Endometrial microvascular endothelial cells (primary cell): ENCODE measurements around the gene KIF26A. TPM values are rescaled to one million over a fixed set of nuclear protein-coding genes. Genes with fewer than 3 reads are reported as not detected.

Source experiments
- in situ Hi-C: cut with HindIII; loops from 2 replicates; pipeline ENCODE4 v1.10.0; 2017; ENCODE audit warnings: low sequenced_read_pairs, low pct_unique_long_range_greater_than_20kb; ENCODE audit errors: inconsistent ontology term
- total RNA-seq: library from RNA; depleted of rRNA; stranded (reverse); fragments of >200 nt; gene quantifications from one replicate; pipeline ENCODE4 v1.2.3, GENCODE V29; 2015; ENCODE audit errors: inconsistent ontology term

KIF26A gene
- total RNA-seq, 1 donor from 2014 or later: 6.2 TPM

DNA sequence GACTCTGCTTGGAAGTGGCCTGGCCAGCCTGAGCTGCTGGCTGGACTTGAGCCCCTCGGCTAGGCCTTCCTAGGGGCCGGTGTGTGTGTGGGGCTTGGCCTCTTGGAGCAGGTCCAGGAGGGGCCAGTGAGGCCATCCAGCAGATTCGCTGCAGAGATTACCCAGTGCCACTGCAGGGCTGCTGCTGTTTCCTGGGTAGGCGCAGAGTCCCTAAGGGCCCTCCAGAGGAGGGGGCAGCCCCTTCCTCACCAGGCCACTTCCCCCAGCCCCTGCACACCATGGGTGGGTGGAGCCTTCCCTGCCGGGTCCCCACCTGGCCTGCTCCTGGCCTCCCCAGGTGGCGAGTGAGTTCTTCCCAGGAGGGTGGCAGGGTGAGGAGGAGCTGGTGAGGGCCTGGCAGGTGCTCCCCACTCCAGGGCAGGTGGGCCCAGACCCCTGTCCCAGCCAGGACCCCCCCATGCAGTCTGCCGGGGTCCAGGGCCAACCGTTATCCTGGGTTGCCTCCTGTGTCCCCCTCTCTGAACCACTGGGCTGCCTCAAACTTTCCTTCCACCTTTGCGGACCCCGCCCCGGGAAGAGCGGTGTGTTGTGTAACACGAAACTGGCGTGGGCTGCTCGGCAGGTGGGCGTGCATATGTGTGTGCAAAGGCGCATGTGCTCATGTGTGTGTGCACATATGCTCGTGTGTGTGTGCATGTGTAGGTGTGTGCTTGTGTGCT, 27.7 kb upstream of the KIF26A start:
- in situ Hi-C loops: no loop called here

DNA sequence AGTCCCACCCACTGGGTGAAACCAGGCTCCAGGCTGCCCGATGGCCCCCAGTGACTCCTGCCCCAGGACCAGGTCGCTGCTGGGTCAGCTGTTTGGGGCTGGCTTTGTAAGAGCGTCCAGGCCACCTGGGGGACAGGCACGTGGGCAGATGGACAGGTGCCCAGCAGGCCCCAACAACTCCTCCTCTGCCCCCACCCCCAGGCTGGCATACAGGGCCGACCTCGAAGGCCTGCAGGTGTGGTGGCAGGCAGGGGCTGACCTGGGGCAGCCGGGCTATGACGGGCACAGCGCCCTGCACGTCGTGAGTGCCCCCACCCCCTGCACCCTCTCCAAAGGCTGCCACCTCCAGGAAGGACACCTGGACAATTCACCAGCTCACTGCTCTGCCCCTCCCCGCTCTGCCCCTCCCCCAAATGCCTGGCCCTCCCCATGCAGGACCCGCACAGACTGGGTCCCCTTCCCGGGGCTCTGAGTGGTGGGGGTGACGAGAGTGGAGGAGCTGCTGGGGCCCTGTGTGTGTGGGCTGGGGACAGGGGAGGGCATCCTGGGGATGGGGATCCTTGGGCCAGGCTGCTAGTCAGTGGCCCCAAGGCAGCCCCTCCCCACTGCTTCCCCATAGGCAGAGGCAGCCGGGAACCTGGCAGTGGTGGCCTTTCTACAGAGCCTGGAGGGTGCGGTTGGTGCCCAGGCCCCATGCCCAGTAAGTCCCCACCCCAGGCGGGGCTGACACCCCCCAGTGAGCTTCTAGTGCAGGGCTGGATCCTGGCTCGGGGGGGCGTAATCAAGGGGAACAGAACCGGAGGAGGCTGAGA, 26.9 kb upstream of the KIF26A start:
- in situ Hi-C loops: no loop called here

DNA sequence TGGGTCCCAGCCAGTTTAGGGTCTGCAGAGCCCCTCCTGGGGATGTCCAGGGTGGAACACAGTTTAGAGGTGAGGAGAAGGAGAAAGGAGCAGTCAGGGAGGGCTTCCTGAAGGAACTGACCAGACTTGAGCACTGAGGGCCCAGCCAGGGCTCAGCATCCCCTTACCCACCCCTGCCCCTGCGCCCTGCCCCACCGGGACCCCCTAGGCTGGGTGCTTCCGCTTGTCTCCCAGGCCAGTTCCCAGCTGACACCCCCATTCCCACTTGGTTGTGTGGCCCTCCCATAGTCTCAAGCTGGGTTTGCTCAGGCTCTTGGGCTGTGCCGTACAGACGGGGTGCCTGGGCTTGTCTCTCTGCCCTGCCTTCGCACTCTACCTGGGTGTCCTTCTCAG, 26.3 kb upstream of the KIF26A start:
- in situ Hi-C loops: no loop called here

DNA sequence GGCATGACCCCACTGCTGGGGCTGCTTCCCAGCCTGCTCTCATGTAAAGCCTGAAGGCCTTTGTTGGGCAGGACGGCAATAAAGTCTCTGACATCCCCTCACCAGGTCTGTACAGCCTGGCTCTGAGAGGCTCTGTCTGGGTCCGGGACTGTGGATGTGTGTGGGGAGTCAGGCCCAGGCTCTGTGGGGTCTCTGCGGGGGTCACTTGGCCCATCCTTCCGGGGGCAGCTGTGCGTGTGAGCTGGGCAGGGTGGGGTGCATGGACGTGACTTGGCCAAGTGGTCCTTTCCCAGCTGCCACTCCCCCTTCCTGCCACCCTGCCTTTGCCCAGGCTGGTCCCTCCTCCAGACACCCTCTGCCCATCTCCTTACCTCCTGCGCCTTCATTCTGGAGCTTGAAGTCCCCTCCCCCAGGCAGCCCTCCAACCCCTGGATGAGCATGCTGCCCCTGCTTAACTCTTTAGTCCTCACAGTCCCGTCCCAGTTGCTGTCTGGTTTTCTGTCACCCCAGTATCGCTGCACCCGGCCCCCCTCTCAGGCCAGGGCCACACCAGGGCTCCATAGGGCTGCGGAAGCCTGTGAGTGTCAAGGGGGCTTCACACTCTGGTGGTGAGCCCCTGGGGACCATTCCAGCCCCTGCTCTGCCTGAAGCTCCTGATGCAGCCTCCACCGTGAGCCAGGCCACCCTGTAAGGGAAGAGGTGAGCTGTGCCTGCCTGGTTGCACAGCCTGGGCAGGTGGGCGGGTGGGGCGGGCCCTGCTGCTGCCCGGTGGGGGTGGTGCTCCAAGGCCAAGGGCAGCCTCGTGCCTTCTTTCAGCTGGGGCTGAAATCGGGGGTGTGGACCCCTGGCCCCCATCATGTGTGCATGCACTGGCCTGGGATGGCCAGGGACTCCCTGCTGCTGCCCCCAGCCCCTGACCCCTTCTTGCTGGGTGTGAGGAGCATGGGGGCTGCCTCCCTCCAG, 25.5 kb upstream of the KIF26A start:
- in situ Hi-C loops: no loop called here

DNA sequence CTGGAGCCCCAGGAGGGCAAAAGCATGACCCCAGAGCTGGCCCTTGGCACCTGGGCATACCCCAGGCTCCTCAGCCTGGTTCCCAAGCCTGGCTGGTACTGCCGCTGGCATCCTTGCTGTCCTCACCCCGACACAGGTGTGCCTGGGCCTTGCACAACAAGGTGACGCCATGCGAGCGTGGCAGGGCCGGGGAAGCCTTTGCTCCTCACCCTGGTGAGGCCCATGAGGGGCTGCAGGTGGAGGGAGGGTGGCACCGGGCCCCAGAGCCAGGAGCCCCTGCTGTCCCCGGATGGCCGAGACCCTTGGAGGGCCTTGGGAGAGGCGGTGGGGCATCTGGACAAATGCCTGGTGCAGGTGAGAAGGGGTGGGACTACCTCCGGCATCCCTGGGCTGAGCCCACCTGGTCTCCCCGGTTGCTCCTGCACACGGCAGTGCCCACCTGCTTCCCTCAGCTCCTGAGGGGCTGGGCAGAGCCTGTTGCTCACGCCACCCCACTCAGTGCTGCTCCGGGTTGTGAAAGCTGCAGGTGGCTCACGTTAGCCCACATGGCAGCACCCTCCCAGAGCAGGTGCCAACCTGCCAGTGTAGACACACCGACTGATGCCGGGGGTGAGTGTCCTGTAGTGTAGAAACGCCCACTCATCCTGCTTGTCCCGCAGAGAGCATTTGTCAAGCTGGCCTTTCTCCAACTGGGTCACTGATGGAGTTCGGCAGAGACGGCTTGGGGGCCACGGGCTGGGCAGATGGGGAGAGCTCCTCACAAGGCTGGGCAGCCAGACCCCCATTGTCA, 24.6 kb upstream of the KIF26A start:
- in situ Hi-C loops: no loop called here

DNA sequence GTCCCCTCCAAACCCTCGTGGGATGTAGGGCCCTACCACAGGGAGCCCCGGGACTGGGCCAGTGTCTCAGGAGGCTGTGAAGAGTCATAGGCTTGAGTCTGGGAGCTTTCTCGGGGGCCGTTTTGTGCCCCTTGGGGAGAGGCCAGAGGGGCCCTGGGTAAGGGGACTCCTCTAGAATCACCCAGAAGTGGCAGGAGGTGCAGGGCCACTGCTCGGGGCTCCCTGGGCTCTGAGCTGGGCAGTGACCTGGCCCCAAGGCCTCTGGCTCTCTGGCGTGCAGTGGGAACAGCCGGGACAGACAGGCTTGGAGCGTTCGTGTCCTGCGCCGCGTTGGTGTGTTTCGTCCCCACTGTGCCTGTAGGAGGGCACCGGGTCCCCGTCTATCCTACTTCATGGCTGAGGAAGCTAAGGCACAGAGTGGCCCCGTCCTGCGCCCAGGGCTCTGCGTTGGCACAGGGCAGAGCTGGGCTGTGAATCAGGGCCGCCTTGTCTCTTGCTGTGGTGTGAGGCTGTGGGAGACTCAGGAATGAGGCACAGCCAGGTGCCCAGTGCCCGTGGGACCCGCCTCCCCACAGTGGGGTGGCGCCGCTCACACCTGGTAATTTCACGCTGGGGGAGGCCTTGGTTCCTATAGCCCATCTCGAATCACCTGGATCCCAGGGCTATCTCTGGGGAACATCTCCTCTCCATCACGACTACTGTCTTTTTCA, 23.8 kb upstream of the KIF26A start:
- in situ Hi-C loops: no loop called here

DNA sequence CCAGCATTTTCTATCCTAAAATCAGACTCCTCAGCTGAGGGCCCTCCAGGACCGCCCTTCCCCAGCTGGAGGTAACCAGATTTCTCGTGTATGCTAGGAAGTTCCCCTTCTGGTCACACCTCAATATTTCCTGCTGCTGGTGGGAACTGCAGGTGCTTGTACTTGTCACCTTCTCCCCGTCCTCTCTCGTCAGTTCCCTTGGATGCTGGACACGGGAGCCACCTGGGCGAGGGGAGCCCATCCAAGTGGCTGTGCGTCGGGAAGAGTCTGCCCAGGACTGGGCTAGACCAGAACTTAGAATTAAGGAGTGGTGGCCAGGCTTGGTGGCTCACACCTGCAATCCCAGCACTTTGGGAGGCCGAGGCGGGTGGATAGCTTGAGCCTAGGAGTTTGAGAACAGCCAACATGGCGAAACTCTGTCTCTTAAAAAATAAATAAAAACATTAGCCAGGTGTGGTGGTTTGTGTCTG, 23.2 kb upstream of the KIF26A start:
- in situ Hi-C loops: no loop called here

DNA sequence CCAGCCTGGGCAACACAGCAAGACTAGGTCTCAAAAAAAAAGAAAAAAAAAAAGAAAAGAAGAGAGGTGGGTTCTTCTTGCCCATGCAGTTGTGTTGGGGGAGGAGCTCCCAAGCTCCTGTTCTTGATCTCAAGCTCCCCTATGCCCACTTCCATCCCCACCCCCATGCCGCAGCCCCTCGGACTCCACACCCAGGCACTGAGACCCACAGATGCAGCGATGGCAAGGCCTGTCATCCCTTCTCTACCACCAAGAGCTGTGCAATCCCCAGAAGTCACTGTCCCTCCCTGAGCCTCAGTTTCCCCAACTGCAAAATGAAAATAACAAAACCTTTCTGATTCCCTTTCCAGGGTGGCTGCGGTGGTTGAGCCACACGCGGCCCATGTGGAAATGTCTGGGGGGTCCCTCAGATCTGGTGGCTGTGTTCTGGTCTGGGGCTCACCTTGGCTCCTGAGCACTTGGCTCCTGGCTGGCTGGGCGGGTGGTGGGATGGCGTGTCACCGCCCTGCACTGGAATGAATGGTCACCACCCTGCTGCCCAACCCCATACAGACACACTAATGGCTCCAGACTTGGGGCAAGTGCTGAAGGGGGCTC, 22.6 kb upstream of the KIF26A start:
- in situ Hi-C loops: no loop called here

DNA sequence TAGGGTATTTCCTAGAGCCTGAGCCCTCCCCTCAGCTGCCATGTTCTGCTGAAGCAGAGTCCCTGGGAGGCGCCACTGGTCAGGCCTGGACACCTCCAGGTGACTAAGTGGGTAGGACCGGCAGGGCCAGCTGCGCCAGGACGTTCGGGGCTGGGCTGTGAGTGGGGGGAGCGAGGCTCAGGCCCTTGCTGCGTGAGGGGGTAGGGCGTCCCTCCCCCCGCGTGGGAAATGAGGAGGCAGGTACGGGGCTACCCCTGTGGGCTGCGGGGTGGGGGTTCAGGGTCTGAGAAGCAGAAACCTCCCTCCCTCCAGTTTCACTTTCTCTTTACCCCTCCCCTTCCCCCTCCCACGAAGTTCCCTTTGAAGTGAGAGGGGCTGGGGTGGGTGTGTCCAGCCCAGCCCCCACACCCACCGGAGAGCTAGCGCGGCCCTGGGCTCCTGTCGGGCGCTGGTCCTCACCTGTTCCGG, 22.1 kb upstream of the KIF26A start:
- in situ Hi-C loops: no loop called here

DNA sequence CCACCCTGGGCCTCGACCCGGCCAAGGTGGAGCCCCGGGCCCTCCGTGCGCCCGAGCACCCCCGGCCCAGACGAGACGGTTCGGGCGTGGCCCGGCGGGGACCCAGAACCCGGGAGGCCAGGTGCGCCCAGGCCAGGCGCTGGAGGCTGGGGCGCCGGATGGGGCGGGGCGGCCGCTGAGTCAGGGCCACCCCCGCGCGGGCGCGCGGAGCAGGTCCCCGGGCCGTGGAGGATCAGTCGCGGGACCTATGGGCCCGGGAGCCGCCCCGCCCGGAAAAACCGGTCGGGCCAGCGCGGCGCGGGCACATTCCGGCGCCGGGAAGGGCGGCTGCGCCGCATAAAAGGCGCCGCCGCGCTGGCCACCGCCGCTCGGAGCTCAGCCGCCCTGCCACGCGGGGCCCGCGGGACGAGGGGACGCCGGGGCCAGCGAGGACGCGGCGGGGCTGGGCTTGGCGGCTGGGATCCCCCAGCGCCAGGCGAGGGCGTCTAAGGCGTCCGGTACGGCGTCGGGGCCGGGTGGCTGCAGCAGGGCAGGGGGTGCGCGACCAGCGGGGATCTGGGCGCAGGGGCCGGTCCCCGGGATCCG, 21.5 kb upstream of the KIF26A start:
- in situ Hi-C loops: no loop called here

DNA sequence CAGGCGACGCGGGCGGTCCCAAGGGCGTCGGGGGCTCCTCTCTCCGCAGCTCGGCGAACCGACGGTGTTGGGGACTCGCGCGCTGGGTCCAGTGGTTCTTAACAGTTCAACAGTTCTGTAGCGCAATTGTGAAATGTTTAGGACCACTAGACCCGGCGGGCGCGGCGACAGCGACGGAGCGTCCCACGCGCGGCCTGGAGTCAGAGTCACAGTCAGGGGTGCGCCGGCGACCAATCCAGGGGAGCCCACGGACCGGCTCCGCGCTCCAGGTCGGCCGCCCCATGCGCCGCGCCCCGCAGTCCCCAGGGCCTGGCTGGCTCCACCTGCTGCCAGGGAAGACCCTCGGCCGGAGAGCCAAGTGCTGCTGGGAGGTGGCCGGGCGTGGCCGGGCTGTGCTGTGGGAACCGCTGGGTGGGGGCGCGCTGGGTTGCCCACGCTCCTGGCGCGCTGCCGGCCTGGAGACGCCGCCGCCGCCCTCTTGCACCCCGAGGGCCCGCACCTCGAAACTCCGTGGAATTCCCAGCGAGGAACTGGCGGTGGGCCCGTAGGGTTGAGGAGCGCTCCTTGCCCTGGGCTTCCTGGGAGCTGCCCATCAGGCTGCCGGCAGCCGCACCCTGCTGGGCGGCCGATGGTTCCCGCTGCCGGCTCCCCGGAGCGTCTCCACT, 20.9 kb upstream of the KIF26A start:
- in situ Hi-C loops: no loop called here

DNA sequence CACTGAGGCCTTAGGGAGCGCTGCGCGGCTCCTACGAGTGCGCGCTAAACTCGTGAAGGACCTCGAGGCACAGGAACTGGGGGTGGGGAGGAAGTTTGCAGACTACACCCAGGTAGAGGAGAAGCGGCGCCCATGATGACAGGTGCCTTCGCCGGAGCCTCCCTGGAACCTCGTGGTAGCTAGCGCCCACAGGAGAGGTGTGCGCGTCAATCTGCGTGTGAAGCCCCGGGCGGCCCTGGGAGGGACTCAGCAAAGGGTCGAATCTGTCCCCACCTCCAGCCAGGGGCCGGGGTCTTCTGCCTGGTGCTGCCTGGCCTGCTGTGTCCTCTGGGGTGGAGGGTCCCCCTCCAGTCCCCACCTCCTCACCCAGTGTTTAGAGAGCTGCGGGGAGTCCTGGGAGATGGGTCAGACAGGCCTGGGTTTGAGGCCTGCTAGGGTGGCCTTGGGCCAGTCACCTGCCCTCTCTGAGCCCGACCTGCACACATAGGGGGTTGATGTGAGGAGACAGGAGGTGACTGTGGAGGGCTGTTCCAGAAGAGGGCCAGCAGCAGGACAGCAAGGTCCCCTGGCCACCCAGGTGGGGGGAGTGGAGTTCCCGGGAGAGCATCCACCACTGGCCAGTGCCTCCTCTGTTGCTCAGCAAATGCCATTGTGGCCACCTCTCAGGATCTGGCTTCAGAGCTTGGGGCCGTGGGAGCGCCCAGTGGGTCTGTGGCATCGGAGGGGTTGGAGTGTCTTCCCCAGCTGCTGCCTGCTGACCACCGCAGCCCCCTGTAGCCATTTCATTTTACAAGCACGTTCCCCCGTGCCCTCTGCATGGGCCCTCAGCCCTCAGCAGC, 20.2 kb upstream of the KIF26A start:
- in situ Hi-C loops: no loop called here

DNA sequence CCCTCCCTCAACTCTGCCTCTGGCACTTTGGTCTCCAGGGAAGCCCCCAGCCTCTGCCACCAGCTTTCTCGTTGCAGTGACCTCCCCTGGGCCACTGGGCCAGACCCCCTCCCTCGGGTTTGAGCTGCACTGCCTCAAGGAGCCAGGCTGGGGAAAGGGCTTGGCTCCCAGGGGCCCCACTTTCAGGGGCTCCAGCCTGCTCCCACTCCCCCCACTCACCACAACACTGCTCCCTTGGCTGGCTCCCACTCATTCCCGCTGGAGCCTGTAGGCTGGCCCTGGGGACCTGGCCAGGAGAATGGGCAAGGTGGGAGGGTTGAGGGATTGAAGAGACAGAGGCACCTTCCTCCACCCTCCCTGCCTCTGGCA, 19.3 kb upstream of the KIF26A start:
- in situ Hi-C loops: no loop called here

DNA sequence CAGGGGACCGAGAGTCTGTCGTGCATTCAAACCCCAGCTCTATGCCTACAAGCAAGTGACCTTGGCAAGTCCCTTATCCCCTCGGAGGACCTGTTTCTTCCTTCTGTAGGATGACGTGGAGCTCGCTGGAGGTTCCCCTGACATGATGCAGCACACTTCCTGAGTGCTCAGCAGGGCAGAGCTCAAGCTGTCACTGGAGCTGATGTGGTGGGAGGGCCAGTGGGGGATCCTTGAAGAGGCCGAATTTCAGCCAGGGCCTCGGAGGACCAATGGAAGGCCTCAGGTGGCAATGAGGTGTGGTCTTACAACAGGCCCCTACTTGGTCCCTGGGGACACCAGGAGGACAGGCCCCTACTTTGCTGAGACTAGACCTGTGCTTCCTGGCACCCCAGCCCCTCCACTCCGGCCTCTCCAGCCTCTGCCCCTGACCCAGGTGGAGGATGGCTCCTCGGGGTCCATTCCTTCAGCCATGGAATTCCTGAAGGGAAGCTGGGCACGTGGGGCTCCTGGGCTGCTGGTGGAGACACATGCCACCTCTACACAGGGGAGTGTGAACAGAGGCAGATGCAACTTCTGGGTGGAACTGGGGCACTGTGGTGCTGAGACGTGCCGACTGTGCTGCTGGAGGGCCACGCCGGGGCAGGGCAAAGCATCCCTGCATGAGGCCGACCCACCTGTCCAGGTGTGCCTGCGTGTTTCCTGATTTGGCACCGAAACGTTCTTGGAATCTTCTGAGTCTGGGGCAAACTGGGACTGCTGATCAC, 18.7 kb upstream of the KIF26A start:
- in situ Hi-C loops: no loop called here

DNA sequence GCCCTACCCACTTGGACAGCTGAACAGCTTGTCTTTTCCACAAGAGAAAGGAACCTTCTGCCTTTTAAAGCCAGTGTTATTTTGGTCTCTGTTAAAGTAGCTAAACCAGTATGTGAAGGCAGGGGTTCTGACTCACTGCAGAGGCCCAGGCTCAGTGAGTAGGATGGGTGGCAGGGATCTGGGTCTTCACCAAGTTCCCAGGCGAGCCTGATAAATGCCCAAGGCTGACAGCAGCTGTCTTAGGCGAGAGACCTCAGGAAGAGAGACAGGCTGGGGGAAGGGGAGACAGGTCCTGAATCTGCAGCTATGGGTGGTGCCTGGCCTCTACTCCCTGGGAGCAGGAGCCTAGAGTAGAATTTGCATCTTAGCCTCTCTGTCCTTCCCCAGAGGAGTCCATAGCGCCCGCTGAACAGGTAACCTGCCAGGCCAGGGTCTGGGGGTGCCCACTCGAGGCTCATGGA, 18.1 kb upstream of the KIF26A start:
- in situ Hi-C loops: no loop called here
